Measurements from ENCODE around the gene FRMPD2.

The FRMPD2 gene

GRCh38 chr10:48231699-48232315 lies 42.7 kb downstream of the FRMPD2 start:
- H3K4me1 ChIP-seq: no peaks in the 10 kb centered on the region
- no peak overlapping the region for H3K4me3 ChIP-seq
- TF ChIP-seq CTCF (IDR thresholded peaks at IDR 0.05): no peak
- DNase-seq: no peak
- no peaks in the 10 kb centered on the region for H3K9me3 ChIP-seq
- peaks cover 0 to 11% of the 10 kb centered on the region in 2 donors for H3K27me3 ChIP-seq
- H3K36me3 ChIP-seq: no peaks in the 10 kb centered on the region
- intact Hi-C loops (cut with DNase I; ENCODE audit: low total_unique reads): no loop called here
- H3K27ac ChIP-seq: no peak overlapping the region

- intact Hi-C loops (cut with DNase I; ENCODE audit: low total_unique reads): no loop called here
- Histone ChIP-seq H3K4me3 (no peak overlapping the region), H3K27ac (no peak overlapping the region), H3K36me3 (no peaks in the 10 kb centered on the region), H3K4me1 (no peaks in the 10 kb centered on the region), H3K27me3 (peaks cover 0 to 11% of the 10 kb centered on the region in 2 donors), H3K9me3 (no peaks in the 10 kb centered on the region)
- DNase-seq: no peak
- TF ChIP-seq CTCF (IDR thresholded peaks at IDR 0.05): no peak
Observed at GRCh38 chr10:48231178-48231577, 43.3 kb downstream of the FRMPD2 start.

- peaks cover 0 to 2% of the 10 kb centered on the region in 2 donors for H3K27me3 ChIP-seq
- TF ChIP-seq CTCF (IDR thresholded peaks at IDR 0.05): no peak
- DNase-seq: no peak
- no peaks in the 10 kb centered on the region for H3K36me3 ChIP-seq
- H3K4me1 ChIP-seq: no peaks in the 10 kb centered on the region
- H3K27ac ChIP-seq: no peak overlapping the region
- no peak overlapping the region for H3K4me3 ChIP-seq
- no peaks in the 10 kb centered on the region for H3K9me3 ChIP-seq
- intact Hi-C loops (cut with DNase I; ENCODE audit: low total_unique reads): no loop called here
Observed at GRCh38 chr10:48227213-48227612, 47.3 kb downstream of the FRMPD2 start.

GRCh38 chr10:48224979-48225560 lies 49.4 kb downstream of the FRMPD2 start:
- H3K27me3 ChIP-seq: no peaks in the 10 kb centered on the region
- intact Hi-C loops (cut with DNase I; ENCODE audit: low total_unique reads): no loop called here
- H3K4me3 ChIP-seq: no peak overlapping the region
- no peaks in the 10 kb centered on the region for H3K9me3 ChIP-seq
- no peaks in the 10 kb centered on the region for H3K4me1 ChIP-seq
- no peak for DNase-seq
- no peak for TF ChIP-seq CTCF (IDR thresholded peaks at IDR 0.05)
- no peaks in the 10 kb centered on the region for H3K36me3 ChIP-seq
- no peak overlapping the region for H3K27ac ChIP-seq

GRCh38 chr10:48224296-48224695 lies 50.2 kb downstream of the FRMPD2 start:
- no peak for TF ChIP-seq CTCF (IDR thresholded peaks at IDR 0.05)
- no peaks in the 10 kb centered on the region for H3K36me3 ChIP-seq
- H3K27me3 ChIP-seq: no peaks in the 10 kb centered on the region
- intact Hi-C loops (cut with DNase I; ENCODE audit: low total_unique reads): no loop called here
- DNase-seq: no peak
- H3K4me3 ChIP-seq: no peak overlapping the region
- no peak overlapping the region for H3K27ac ChIP-seq
- no peaks in the 10 kb centered on the region for H3K4me1 ChIP-seq
- no peaks in the 10 kb centered on the region for H3K9me3 ChIP-seq
